ENCODE data around the gene SELENOP. TPM values are rescaled to one million over a fixed set of nuclear protein-coding genes. Genes with fewer than 3 reads are reported as not detected.

Gene SELENOP
- total and polyA plus RNA-seq, 8 donors = 426 to 826 (median 675) TPM

DNA sequence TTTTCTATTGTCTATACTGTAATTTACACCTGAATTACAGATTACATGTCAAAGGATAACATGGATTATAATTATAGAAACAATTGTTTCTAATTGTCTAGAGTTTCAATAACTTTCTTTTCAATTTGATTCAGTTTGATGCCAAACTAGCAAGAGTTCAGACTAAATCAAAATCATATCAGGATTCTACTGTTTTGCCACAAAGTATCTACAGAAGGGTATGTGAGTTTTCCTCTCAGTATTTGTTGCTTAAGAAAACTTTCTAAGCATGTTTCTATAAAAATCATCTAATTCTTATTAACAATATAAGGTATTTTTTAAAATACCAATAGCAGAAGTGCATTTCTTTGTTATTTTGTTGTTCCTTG is 12.5 kb downstream of the SELENOP start:
- no peak for DNase-seq
- Histone ChIP-seq H3K27me3 (no peaks in the 10 kb centered on the region), H3K36me3 (peaks cover 0 to 42% of the 10 kb centered on the region in 2 donors), H3K9me3 (no peaks in the 10 kb centered on the region), H3K27ac (no peak overlapping the region), H3K4me3 (no peak overlapping the region), H3K4me1 (no peaks in the 10 kb centered on the region)
- intact Hi-C loops (cut with DNase I) = no loop called here
- no peak for ATAC-seq
- TF ChIP-seq, protein P1, sequence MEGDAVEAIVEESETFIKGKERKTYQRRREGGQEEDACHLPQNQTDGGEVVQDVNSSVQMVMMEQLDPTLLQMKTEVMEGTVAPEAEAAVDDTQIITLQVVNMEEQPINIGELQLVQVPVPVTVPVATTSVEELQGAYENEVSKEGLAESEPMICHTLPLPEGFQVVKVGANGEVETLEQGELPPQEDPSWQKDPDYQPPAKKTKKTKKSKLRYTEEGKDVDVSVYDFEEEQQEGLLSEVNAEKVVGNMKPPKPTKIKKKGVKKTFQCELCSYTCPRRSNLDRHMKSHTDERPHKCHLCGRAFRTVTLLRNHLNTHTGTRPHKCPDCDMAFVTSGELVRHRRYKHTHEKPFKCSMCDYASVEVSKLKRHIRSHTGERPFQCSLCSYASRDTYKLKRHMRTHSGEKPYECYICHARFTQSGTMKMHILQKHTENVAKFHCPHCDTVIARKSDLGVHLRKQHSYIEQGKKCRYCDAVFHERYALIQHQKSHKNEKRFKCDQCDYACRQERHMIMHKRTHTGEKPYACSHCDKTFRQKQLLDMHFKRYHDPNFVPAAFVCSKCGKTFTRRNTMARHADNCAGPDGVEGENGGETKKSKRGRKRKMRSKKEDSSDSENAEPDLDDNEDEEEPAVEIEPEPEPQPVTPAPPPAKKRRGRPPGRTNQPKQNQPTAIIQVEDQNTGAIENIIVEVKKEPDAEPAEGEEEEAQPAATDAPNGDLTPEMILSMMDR (IDR thresholded peaks at IDR 0.05) = no peak

DNA sequence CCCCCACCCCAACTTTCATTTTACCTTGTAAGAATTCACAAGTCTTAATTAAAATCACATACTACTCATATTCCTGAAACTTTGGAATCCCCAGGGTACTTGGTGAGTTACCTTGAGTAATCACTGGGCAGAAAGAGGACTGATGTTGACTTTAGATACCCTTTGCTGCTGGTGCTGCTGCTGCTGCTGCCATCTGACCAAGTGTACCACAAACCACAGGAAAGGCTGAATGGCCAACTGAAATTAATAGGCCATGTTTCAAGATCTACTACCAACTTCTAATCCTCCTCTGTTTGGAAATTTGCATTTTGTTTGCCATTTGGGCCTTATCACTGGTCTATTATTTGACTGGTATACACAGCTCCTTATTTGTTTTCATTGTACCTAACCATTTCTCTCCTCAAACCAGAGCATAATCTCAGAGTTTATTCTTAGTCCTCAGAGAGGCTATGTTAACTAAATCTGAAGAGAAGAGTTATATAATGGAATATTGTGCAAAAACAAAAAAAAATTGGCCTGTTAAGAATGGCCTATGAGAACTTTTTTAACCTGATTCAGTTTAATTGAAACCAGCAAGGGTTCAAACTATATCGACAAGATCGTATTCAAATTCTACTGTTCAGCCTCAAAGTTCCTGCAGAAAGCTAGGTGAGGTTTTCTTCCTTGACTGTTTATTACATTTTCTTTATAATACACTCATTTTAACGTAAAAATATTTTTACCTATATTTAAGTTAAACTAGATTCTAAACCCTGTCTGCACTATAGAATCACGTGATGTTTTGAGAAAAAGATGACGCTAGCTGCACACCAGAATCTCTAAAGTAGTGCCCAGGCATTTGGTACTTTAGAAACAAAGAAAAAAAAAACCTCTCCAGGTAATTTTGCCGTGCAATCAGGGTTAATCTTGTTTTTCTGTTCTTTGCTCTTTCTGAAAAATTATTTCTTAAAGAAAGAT is 13.1 kb downstream of the SELENOP start:
- ATAC-seq = no peak
- no peaks in the 10 kb centered on the region for H3K4me1 ChIP-seq
- intact Hi-C loops (cut with DNase I) = no loop called here

DNA sequence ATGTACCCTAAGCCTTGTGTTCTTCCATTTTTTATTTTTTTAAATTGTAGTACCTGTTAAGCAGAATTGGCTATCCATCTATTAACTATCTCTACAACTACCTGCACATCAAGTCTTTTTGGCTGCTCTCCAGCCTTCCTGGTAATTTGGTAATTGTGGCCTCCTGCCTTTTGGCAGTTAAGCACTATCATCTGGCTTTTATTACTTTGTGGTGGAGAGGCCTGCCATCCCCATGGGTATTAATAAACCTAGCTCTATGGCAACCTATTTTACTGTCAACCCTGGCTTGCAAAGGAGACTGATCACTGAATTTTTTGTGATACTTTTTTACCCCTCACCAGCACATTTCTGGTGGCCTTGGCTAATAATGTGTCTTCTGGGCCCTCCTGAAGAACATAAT is 20.5 kb downstream of the SELENOP start:
- TF ChIP-seq, protein P1 (IDR thresholded peaks at IDR 0.05) = no peak
- no peaks in the 10 kb centered on the region for H3K4me1 ChIP-seq
- intact Hi-C loops (cut with DNase I) = no loop called here
- H3K4me3 ChIP-seq = no peak overlapping the region
- H3K27ac ChIP-seq = no peak overlapping the region
- H3K36me3 ChIP-seq = no peaks in the 10 kb centered on the region
- DNase-seq = no peak
- peaks cover 0 to 27% of the 10 kb centered on the region in 2 donors for H3K9me3 ChIP-seq
- H3K27me3 ChIP-seq = no peaks in the 10 kb centered on the region
- ATAC-seq = no peak

More for the DNA sequence above, 13.1 kb downstream of the SELENOP start:
- Histone ChIP-seq H3K36me3 (peaks cover 0 to 35% of the 10 kb centered on the region in 2 donors), H3K9me3 (no peaks in the 10 kb centered on the region), H3K4me3 (no peak overlapping the region), H3K27ac (no peak overlapping the region), H3K27me3 (no peaks in the 10 kb centered on the region)
- TF ChIP-seq, protein P1 (IDR thresholded peaks at IDR 0.05) = no peak
- DNase-seq = no peak

DNA sequence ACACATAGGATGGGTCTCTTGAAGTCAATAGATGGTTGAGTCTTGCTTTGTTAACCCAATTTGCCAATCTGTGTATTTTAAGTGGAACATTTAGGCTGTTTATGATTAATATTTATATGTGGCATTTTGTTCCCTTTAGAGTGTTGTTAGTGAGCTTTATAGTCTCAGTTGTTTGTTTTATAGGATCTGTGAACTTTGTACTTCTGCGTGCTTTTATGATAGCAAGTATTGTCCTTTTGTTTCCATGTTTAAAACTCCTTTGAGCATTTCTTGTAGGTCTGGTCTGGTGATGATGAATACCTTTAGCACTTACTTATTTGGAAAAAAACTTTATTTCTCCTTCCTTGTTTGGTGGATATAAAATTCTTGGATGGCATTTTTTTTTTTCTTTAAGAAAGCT is 23.8 kb downstream of the SELENOP start:
- no peak overlapping the region for H3K27ac ChIP-seq
- H3K4me1 ChIP-seq = no peaks in the 10 kb centered on the region
- TF ChIP-seq, protein P1 (IDR thresholded peaks at IDR 0.05) = no peak
- H3K36me3 ChIP-seq = no peaks in the 10 kb centered on the region
- intact Hi-C loops (cut with DNase I) = no loop called here
- DNase-seq = no peak
- H3K9me3 ChIP-seq = peaks cover 0 to 40% of the 10 kb centered on the region in 2 donors
- ATAC-seq = no peak
- no peak overlapping the region for H3K4me3 ChIP-seq
- no peaks in the 10 kb centered on the region for H3K27me3 ChIP-seq

DNA sequence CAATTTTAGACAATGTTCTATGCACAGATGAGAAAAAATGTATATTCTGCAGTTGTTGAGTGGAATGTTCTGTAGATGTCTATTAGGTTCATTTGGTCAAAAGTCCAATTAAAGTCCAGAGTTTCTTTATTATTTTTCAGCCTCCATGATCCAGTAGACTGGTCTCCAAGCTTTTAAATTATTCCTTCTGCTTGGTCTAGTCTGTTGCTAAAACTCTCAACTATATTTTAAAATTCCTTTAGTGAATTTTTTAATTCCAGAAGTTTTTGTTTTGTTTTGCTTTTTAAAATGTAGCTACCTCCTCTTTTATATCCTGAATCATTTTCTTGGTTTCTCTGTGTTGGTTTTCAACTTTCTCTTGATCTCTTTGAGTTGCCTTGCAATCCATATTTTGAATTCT is 24.6 kb downstream of the SELENOP start:
- DNase-seq = no peak
- Histone ChIP-seq H3K9me3 (peaks cover 0 to 40% of the 10 kb centered on the region in 2 donors), H3K4me1 (no peaks in the 10 kb centered on the region), H3K27me3 (no peaks in the 10 kb centered on the region), H3K36me3 (no peaks in the 10 kb centered on the region), H3K27ac (no peak overlapping the region), H3K4me3 (no peak overlapping the region)
- no peak for ATAC-seq
- TF ChIP-seq, protein P1 (IDR thresholded peaks at IDR 0.05) = no peak
- intact Hi-C loops (cut with DNase I) = no loop called here
